H1 (cell line): Measurements from ENCODE around the gene FBXO41.

Experiments
- KDM5A ChIP-seq: fragments of 200-600 bp; IDR thresholded peaks from 2 replicates; pipeline ENCODE4 v1.7.1; 2012; ENCODE audit warnings: mild to moderate bottlenecking, low read length, inconsistent platforms, mixed read lengths
- POLR2AphosphoS5 ChIP-seq: IDR thresholded peaks from 2 replicates; pipeline ENCODE4 v1.6.1; 2011; ENCODE audit warnings: low read depth, low read length
- SUZ12 ChIP-seq: fragments of 200-600 bp; sonication (generic); IDR thresholded peaks from 2 replicates; pipeline ENCODE4 v1.6.1; 2012; ENCODE audit warnings: mild to moderate bottlenecking, inconsistent platforms, low read length, moderate library complexity, mixed read lengths

- TF ChIP-seq POLR2AphosphoS5 (no peak), SUZ12 (no peak), KDM5A (no peak)
Observed at GRCh38 chr2:73217160-73217559, 67.1 kb downstream of the FBXO41 start.
